Activated CD4-positive, alpha-beta T cell treated with anti-CD3 and anti-CD28 coated beads, Interleukin-2, amount 50 U/mL, for 24 hours (primary cell): ENCODE results near the gene ADORA2A.

Source experiments
- DNase-seq, 2 donors: peaks; one replicate each; pipeline ENCODE4 v3.0.0-alpha.2; 2020; ENCODE audit warnings: low read depth in 1 of 2, low spot score in 1 of 2

Gene ADORA2A

DNA sequence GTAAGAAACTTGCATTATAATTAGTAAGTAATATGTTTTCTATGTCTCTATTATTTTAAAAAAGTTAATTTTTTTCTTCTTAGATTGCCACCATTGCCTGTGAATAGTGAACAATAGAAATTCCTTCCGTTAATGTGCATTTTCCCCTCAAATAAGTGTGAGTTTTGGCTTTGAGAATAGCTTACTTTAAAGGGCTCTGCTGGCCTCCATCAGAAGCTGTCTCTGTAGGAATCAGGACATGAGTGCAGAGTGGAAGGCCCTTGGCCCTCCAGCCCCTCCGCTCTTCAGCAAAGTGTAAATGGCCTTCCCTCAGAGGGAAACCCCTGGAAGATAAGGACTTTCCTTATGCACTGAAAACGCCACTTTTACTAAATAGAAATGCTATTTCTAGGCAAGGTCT, 24.1 kb upstream of the ADORA2A start:
- no peak for DNase-seq

DNA sequence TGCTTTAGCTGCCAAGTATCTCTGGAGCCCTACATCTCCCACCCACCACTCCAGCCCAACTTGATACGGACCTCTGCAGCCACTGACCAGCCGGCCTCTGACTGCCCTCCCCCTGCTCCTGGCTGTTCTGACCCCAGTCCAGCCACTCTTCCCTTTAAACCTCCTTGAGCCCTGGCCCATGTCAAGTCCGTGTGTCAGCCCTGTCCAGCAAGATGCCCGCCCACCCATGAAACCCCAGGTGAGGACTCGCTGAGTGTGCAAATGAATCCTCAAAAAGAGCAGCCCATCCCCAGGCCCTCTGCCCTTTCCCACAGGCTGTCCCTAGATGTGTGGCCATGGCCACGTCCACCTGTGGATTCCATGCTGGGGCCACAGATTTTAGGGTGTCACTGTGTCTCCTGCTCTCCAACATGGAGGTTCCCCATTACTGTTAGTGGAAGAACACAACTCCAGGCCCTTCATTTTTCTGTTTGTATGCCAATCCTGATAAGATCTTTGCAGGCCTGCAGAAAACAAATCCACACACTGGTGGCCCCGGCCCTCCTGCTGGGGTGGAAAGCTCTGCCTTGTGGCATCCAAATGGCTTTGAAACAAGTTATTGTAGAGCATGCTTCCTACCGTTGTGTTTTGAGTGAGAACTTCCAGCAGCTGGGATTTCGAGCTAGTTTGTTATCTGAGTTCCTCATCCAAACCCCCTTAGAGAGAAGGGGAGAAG, 22.7 kb upstream of the ADORA2A start:
- no peak for DNase-seq

DNA sequence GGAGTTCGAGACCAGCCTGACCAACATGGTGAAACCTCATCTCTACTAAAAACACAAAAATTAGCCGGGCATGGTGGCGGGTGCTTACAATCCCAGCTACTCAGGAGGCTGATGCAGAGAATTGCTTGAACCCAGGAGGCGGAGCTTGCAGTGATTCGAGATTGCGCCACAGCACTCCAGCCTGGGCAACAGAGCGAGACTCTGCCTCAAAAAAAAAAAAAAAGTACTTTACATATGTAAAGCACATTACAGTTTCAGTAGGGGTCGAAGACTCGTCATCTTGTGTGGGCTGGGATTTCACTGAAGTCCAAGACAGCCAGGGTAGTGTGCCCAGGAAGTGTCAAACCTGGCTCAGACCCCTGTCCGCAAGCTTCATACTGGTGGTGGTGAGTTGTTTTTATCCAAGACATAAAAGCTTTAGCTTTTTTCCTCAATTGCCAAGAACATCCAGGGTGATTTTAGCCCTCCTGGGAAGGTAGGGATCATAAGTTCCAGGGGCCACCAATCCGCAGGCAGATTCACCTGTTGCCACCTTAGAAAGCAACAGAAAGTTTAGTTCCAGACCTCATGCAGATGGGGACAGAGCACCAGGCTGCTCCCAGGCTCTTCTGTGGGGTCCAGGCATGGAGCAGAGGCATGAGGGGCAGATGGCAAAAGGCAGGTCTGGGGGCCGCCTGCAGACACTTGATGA, 21.6 kb upstream of the ADORA2A start:
- no peak for DNase-seq

DNA sequence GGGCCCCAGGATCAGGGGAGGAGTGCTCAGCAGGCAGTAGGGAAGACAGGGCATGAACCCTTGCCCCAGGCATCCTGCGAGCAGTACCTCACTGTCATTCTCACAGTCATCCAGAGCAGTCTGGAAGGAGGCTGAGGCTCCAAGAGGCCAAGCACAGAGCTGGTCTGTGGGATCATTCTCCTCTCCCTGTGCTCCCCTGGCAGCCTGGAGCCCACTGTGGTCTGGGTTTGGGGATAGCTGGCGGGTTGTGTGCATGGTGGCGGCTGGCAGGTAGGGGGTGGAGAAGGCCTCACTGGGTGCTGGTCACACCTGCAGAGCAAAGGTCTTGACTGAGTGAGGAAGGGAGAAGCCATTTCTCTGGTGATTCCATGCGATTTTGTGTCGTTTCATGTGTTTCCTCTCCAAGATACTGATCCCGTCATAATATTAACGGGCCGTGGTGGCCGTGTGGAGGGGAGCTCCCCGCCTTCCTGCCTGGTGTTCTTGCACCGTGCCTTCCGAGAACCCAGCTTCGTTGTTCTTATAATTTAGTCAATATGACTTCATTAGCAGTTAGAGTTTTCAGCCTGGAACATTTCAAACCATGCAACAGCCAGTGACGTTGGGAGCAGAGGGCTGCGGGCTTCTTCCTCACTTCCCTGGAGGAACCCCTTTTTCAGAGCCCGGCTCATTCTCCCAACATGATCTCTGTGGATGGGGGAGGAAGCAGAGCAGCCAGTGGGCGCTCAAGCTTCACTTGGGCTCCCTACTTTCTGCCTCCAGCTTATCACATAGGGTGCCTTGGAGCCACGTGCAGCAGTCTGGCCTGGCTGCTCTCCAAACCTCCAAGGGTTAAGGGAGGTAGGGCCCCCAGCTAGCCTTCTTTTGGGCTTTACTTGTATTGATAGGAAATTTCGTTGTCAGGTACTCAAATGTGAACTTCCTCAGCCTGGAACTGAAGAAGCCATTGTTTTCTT, 20.8 kb upstream of the ADORA2A start:
- DNase-seq, result no peak

DNA sequence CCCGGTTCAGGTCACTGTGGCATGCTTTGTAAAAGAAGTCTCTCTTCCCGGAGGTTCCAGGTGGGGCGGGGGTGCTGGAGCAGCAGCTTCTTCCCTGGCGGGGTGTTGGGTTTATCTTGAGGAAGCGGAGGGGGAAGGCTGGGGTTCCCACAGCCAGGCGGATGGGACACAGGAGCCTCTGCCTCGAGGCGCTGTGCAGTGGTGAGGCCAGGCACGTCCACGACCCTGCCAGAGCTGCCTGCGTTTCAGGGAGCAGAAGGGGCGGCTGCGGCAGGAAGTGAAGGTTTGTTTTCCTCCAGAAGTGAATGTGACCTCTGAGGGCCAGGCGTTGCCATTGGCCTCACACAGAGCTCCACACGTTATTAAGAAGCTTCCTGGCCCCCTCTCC, 20.1 kb upstream of the ADORA2A start:
- no peak for DNase-seq

DNA sequence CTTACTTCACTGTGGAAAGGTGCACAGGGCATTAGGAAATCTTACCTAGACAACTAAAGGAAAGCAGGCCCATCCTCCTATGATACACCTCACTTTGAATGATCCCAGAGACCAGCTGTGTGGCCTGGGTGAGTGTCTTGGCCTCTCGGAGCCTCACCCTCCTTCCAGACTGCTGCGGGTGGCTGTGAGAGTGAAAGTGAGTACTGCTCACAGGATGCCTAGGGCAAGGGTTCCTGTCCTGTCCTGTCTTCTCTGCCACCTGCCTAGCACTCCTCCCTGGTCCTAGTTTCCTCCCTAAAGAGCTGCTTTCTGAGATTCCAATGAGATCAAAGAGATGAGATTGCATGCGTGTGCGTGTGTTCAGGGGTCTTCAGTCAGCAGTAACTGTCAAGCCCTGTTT, 19.5 kb upstream of the ADORA2A start:
- DNase-seq, result no peak

DNA sequence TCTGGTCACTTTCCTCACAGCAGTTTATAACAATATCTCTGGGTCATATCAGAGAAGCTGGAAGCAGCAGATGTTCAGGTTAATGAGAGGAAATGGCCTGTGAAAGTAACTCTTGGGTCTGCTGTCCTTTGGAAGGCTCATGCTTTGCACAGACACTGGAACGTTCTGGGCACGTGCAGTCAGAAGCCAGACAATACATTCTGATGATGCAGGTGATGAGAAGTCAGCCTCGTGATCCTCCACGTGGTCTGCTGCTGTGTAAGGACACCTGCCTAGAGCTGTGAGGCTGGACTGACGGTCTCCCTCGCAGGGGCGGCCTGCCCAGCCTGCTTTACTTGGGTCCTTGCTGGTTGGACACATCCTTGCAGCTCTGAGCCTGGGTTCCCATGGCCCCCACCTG, 18.8 kb upstream of the ADORA2A start:
- DNase-seq, result no peak

DNA sequence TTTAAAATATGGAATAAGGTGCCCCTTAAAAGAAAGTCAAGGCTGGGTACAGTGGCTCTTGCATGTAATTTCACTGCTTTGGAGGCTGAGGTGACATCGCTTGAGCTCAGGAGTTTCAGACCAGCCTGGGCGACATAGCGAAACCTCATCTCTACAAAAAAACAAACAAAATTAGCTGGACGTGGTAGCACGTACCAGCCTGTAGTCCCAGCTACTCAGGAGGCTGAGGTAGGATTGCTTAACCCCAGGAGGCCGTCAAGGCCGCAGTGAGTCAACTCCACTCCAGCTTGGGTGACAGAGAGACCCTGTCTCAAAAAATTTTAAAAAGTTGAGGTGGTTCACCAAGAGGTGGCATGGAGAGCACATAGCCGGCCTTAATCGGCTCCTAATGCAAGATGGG, 17.7 kb upstream of the ADORA2A start:
- no peak for DNase-seq

DNA sequence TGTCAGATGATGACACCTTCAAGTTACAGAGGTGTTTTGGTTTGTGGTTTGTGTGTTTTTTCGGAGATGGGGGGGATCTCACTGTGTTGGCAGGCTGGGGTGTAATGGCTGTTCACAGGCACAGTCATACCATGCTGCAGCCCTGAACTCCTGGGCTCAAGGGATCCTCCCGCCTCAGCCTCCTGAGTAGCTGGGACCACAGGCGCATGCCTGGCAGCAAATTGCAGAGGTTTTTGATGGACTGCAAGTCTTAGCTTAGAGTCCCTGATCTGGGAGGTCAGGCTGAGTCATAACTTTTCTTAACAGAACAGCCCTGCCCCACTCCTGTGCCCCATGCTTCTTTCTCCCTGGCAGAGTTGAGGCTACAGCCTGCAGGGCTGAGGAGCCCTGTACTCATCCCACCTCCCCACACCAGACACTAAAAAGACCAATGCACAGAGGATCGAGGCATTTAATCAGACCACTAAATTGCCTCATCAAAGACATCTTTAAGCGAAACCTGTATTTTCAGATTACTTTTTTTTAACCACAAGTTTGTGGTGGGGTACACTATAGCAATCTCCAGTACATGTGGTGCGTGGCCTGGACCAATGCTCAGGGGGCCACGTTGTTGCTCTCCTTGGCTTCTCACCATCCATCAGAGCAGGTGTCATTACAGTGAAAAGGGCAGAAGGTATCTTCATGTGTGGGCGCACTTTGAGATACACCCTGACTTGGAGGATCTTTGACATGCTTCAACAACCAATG, 17.1 kb upstream of the ADORA2A start:
- DNase-seq, result no peak

DNA sequence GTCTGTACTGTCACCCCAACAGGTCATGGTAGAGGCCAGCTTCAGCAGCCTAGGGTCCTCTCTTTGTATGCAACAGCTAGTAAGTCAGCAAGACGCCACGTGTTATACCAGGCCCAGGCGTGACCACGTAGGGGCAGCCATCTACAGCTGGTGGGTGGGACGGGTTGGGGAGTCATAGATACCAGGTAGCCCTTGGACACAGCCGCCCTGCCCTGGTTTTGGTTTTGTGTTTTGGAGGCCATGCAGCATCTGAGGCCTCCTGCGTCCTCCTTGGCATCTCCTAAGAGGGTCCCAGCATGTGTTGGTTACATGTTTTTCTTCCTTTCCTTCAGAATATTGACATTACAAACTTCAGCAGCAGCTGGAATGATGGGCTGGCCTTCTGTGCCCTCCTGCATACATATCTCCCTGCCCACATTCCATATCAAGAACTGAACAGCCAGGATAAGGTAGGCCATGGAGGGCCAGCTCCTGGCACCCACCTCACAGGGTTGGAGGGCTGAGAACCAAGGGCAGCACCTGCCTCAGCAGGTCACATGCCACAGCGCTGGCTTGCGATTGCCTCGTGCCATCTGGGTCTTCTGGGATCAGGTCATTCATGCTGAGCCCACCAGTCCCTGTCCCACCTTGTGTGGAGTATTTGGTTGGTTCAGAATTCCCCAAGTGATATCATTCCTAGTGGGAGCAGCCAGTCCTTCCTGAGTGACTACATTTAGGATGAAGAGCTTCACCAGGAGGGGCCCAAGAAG, 16.0 kb upstream of the ADORA2A start:
- no peak for DNase-seq

DNA sequence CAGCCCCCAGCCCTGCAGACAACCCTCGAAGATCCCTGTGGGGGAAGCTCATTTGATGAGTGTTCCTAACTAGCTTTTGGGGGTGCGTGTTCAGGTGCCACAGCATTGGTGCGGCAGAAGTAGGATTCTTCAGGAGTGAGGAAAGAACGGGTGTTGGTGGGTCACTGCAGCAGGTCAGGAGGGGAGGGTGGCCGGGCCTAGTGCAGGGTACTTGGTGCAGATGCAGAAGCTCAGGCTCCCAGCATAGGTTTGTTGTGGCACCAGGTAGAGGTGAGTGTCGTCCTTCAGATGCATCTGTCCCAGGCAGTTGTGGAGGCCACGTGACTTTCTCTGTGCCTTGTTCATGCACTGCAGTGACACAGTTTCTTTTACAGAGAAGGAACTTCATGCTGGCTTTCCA, 15.1 kb upstream of the ADORA2A start:
- no peak for DNase-seq

DNA sequence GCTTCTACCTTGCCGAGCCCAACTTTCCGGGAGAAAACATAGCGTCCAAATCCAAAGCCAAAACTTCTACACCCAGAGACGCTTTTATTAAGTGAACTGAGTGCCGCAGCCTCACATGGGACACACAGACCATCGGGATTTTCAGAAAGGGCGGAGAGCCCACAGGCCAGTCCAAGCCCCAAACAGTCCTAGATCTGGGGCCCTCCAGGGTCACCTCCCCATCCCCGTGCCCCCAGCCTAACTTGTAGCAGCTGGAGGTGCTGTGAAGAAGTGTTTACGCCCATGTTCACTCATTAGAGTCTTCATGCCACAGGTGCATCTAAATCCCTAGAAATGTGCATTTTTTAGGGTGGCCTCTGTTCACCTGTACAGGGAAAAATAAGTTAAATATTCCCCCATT, 14.1 kb upstream of the ADORA2A start:
- no peak for DNase-seq

DNA sequence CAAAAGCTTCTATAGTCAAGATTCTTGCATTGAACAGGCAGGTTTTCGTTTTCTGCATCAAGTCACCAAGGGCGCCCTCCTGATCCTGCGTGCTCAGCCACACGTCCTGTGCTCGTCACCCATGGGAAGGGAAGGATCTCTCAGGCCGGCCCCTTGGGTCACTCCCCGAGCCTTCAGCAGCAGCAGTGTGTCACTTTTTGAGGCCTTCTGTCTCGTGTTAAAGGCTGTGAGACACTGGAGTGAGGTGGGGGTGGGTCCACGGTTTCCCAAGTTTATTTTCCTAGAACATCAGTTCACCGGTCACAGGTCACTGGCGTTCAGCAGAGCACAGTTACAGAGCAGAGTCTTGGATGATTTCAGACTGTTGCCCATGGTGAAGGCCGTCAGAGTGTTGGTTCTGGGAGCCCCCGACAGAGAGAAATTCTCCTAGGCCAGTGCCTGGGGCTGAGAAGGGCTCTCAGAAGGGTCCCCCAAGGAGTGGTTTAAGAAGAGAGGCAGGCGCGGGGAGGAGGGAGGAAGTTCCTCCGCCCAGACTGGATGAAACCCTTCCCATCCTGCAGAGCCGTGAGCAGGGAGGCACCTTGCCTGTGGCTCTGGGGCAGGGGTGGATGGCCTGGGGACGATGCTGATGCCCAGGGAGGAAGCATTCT, 13.5 kb upstream of the ADORA2A start:
- no peak for DNase-seq

DNA sequence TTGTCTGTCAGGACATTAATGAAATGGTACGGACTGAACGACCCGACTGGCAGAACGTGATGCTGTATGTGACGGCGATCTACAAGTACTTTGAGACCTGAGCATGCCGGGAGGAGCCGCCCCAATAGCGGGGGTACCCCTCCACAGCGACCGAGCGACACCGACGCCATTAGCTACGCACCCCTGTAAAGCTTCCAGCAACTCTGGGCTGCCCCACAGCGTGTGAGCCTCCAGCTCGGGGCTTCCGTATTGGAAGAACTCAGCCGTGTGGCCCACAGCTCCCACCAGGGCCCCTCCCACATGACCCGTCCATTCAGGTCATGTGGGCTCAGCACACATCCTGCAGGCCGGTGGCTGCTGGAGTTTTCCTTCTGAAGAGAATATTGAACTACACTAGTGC, 12.9 kb upstream of the ADORA2A start:
- no peak for DNase-seq

DNA sequence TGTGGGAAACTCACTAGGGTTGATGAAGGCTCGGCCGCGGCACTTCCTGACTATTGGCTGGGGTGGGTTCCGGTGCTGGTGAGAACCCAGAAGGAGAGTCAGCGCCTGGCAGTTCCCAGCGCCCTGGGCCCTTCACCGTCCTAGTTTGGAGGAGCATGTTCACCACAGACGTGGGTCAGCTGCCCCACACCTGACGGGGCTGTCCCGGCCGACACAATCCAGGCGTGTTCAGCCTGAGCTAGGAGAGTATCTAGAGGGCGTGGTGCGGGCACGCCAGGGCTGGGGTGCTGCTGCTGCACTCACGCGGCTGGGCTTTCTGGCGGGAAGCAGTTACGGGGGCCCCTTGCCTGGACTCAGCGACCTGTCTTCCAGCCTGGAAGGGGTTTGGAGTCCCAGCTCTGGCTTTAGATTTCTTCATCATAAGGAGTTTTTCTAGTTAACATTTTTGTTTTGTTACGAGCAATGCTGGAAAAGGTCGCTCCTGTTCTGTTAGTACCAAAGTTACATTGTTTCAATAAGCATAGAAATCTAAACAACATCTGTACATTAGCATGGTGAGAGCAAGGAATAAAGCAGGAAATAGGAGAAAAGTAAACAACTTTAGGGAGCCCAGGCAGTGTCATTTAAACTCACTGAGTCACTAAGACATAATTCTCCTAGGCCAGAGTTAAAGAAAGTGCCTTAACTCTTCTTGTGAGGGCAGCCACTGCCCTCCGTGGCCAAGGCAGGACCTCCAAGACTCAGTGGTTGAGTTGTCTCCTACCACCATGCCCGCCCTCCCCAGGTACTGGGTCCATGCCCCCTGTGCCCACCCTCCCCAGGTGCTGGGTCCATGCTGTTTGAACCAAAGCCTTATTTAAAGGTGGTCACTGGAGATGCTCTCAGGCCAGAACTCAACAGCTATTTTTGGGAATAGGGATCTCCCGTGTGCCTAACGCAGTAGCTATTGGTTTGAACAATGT, 12.1 kb upstream of the ADORA2A start:
- DNase-seq, result no peak

DNA sequence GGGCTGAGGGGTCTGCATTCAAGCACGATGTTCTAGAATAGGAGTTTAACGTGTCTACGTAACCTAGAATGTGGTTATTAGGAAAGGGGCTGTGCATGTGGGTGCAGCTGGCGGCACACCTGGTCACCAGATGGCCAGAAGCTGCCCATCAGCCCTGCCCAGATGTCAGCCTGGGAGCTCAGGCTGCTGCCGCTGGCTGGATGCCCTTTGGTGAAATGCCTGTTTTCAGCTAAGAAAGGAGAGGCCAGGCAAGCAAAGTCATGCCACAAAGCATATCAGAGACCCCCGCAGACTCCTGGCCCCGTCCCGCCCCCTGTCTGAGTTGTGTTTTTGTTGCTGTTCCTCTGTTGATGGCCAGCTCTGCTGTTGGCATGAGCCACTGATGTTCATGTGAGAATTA, 11.3 kb upstream of the ADORA2A start:
- no peak for DNase-seq

DNA sequence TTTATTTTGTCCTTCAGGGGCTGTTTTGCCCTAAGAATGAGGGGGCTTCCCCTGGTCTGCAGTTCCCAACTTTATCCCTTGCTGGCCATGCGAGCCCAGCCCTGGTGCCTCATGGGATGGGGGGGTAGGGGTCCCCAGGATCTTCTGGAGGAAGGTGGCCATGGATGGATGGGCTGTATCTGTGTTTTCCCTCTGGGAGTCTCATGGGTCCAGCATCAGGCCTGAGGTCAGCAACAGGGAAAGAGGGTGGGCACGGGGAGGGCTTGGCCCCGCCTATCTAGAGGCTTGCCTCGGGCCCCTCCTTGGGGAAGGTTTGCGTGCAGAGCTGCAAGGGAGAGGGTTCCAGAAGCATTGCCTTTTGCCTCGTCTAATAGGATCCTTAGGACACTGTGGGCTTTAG, 10.8 kb upstream of the ADORA2A start:
- DNase-seq, result no peak

DNA sequence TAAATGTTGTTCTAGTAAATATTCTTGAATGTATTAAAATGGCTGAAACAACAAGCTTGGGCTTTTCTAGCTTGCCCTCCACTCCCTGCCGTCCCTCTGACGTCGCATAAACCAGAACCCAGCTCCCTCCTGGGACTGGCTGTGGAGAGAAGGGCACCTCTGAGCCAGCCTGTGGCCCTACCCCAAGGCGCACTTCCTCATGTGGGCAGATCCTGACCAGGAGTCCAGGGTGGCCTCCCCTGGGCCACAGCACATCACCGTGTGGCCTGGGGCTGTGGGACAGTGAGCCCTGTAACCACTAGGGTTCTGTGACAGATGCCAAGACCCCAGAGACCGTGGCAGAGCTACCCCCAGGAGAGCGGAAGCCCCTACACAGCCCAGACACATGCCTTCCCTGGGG, 10.2 kb upstream of the ADORA2A start:
- DNase-seq, result no peak
